ENCODE data around the gene CR1.

DNA sequence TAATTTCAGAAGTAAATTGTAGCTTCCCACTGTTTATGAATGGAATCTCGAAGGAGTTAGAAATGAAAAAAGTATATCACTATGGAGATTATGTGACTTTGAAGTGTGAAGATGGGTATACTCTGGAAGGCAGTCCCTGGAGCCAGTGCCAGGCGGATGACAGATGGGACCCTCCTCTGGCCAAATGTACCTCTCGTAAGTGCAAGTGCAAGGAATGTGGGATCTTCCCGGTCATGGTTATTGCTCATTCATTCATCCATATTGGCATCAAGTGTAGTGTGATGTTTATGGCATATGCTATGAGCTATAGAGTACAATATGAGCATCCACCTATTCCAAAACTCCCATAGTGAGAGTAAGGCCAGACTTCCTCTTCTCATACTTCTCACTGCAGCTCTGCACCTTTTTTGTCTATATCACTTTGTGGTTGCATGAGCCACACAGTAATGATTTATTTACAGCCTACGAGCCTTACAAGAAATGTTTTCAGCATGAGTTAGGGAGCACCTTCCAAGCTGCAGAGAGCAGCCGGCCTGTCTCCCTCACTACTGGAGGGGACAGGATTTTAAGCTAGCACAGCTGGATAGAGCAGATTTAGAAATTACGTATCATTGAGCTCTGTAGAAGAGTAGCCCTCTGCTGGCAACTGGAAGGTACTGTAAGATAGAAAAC, 124.0 kb downstream of the CR1 start:
- no peak for TF ChIP-seq CAMTA2 (CRISPR knock-in tag; conservative IDR thresholded peaks at IDR 0.05)
- peak; percentile 44 to 78 for TF ChIP-seq RAD21 (CRISPR knock-in tag; conservative IDR thresholded peaks at IDR 0.05 in 1 of 2, IDR thresholded peaks at IDR 0.05 in 1 of 2)
- TF ChIP-seq, protein P1, sequence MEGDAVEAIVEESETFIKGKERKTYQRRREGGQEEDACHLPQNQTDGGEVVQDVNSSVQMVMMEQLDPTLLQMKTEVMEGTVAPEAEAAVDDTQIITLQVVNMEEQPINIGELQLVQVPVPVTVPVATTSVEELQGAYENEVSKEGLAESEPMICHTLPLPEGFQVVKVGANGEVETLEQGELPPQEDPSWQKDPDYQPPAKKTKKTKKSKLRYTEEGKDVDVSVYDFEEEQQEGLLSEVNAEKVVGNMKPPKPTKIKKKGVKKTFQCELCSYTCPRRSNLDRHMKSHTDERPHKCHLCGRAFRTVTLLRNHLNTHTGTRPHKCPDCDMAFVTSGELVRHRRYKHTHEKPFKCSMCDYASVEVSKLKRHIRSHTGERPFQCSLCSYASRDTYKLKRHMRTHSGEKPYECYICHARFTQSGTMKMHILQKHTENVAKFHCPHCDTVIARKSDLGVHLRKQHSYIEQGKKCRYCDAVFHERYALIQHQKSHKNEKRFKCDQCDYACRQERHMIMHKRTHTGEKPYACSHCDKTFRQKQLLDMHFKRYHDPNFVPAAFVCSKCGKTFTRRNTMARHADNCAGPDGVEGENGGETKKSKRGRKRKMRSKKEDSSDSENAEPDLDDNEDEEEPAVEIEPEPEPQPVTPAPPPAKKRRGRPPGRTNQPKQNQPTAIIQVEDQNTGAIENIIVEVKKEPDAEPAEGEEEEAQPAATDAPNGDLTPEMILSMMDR (IDR thresholded peaks at IDR 0.05 in 2 of 3, conservative IDR thresholded peaks at IDR 0.05 in 1 of 3; ENCODE audit: insufficient read depth in 2 of 3, low read depth in 1 of 3, low read length in 3 of 3) = peak; percentile 69 to 87 (median 85)
- TF ChIP-seq ZFPM2 (CRISPR knock-in tag; IDR thresholded peaks at IDR 0.05) = no peak
